Esophagus muscularis mucosa (tissue), 3 donors: Measurements from ENCODE around the gene DELE1.

Experiments
- CTCF ChIP-seq, 3 experiments: fragments of 200-600 bp in 2 of 3; fragments of 450-650 bp in 1 of 3; sonication (generic) in 2 of 3; IDR thresholded peaks; one replicate each; pipeline ENCODE4 v1.5.1; 2017 to 2019; ENCODE audit warnings: antibody characterized with exemption in 3 of 3, mild to moderate bottlenecking in 2 of 3, moderate library complexity in 1 of 3
- EP300 ChIP-seq: sonication (generic); formaldehyde crosslinking; IDR thresholded peaks from one replicate; pipeline ENCODE4 v1.6.1; 2017; ENCODE audit warnings: antibody characterized with exemption

- TF ChIP-seq CTCF (IDR thresholded peaks at IDR 0.05): no peak
- TF ChIP-seq EP300: no peak
Measured at GRCh38 chr5:141926434-141926833, 2.8 kb downstream of the DELE1 start.
